Heart right ventricle (tissue), 16 donors: Measurements from ENCODE around the gene DYDC1. TPM values are rescaled to one million over a fixed set of nuclear protein-coding genes. Genes with fewer than 3 reads are reported as not detected.
"Not testable (repeated sequence)": the region's sequence is repeated elsewhere in the genome, so short reads cannot be mapped to it uniquely, and the experiment has no call there.

Experiments
- ATAC-seq, 8 donors: fragments of 200-7000 bp; cut with Tn5 transposase; one replicate each; pipeline ENCODE4 v1.9.1; 2020; ENCODE audit warnings: mild to moderate bottlenecking in 8 of 8, moderate library complexity in 8 of 8, moderate number of reproducible peaks in 1 of 8
- DNase-seq, 2 donors: peaks; one replicate each; pipeline ENCODE4 v3.0.0-alpha.2; 2020
- H3K27ac ChIP-seq, 10 donors: fragments of 200-600 bp; sonication (generic) in 2 of 10; one replicate each; pipeline versions ENCODE4 v1.5.0 to v1.8.0; 2020 to 2022; ENCODE audit warnings: mild to moderate bottlenecking in 3 of 10
- H3K27me3 ChIP-seq, 7 donors: fragments of 200-600 bp; one replicate each; pipeline ENCODE4 v1.8.0; 2021 to 2022; ENCODE audit warnings: mild to moderate bottlenecking in 2 of 7
- H3K36me3 ChIP-seq, 9 donors: fragments of 200-600 bp; sonication (generic) in 1 of 9; one replicate each; pipeline versions ENCODE4 v1.5.0 to v1.8.0; 2020 to 2022; ENCODE audit warnings: mild to moderate bottlenecking in 2 of 9
- H3K4me1 ChIP-seq, 9 donors: fragments of 200-600 bp; sonication (generic) in 1 of 9; one replicate each; pipeline versions ENCODE4 v1.5.0 to v1.8.0; 2020 to 2022; ENCODE audit warnings: mild to moderate bottlenecking in 4 of 9
- H3K4me3 ChIP-seq, 10 donors: fragments of 200-600 bp; sonication (generic) in 2 of 10; one replicate each; pipeline versions ENCODE4 v1.5.0 to v1.8.0; 2020 to 2022; ENCODE audit warnings: mild to moderate bottlenecking in 7 of 10, moderate library complexity in 2 of 10
- H3K9me3 ChIP-seq, 11 donors: fragments of 200-600 bp in 10 of 11; sonication (generic) in 2 of 11; one replicate each; pipeline versions ENCODE4 v1.5.0 to v1.8.0; 2013 to 2022; ENCODE audit warnings: mild to moderate bottlenecking in 2 of 11, control low read depth in 1 of 11, moderate library complexity in 1 of 11
- CTCF ChIP-seq, 9 donors: fragments of 200-600 bp; sonication (generic) in 2 of 9; IDR thresholded peaks; one replicate each; pipeline versions ENCODE4 v1.5.0 to v1.8.0; 2021 to 2022; ENCODE audit warnings: antibody characterized with exemption in 9 of 9, mild to moderate bottlenecking in 5 of 9, moderate library complexity in 1 of 9
- WGBS, 2 donors: extraction: QIAGEN DNeasy Blood & Tissue Kit; methylation state at CpG; one replicate each; pipeline ENCODE4 v1.1.7; 2013; ENCODE audit warnings: inconsistent platforms in 1 of 2; 5-methylcytosine and 5-hydroxymethylcytosine counted together
- intact Hi-C, 10 donors: fragments of 100-400 bp; cut with DNase I; formaldehyde crosslinking; loops; one replicate each; pipeline versions ENCODE4 v1.11.1 to v1.14.2; 2022
- polyA plus RNA-seq, 2 donors: library from polyadenylated mRNA; stranded (reverse); fragments of 200-250 nt; gene quantifications; one replicate each; pipeline ENCODE4 v1.2.3, GENCODE V29; 2013
- total RNA-seq, 10 donors: library from RNA; stranded (reverse); fragmentation: NEBNext Ultra II Directional in 3 of 10; extraction: Animal tissue kit (Norgen Biotek cat#: 25700) in 3 of 10; gene quantifications; one replicate each; pipeline versions ENCODE4 v1.2.1 to v1.2.4, GENCODE V29; 2021 to 2023
- donor health status: Arrhythmogenic right ventricular cardiomyopathy.
- donor health status: ischemic (EF 13 %, LVEDD 7.1; RV severe dilation, severe dysfunction).
- donor health status: healthy with polysubstance abuse.
- donor health status: DM: no; HTN: yes; CAD: no.
- donor health status: DM: no; HTN: no; CAD: no.
- donor health status: ischemic (EF 25% LVEDD 6.9; RV normal size, moderate dysfunction).
- donor health status: ischemic (EF 25% LVEDD 5.7; RV mildly dilated, moderate dysfunction).
- donor health status: healthy.
- donor health status: DM: yes; HTN: yes; CAD: no.
- donor health status: Ischemic cardiomyopathy.
- donor health status: ischemic (EF 35%, LVEDD 5.7; RV mildly dilated, moderate dysfunction).
- donor health status: nonischemic (EF 11% LVEDD 7.7; RV severe dilation, severe dysfunction).
- donor health status: DM: yes; HTN: yes; CAD: no.
- donor health status: PGD.
- donor health status: ischemic (EF 29% LVEDD 5.4; RV normal size, mild dysfunction).
- donor health status: nonischemic (EF 23%, LVEDD 6.1; RV moderate dilation, normal function).

The DYDC1 gene
- total and polyA plus RNA-seq, 12 donors, result not detected

GRCh38 chr10:80359644-80360043 lies 3.1 kb upstream of the DYDC1 start:
- Histone ChIP-seq H3K36me3 (no peaks in the 10 kb centered on the region), H3K9me3 (no peaks in the 10 kb centered on the region), H3K4me1 (peaks cover 0 to 17% (median 6%) of the 10 kb centered on the region in 9 donors), H3K4me3 (no peak overlapping the region), H3K27me3 (peaks cover 0 to 37% (median 27%) of the 10 kb centered on the region in 7 donors), H3K27ac (no peak overlapping the region)
- intact Hi-C loops, result no loop called here
- TF ChIP-seq CTCF (IDR thresholded peaks at IDR 0.05), result no peak
- no peak for DNase-seq
- peak in 1 of 8 donors; percentile 25 for ATAC-seq
- 94 to 95% methylated on average over 22 of the region's 22 CpGs for WGBS, 2 donors

GRCh38 chr10:80358925-80359324 lies 2.4 kb upstream of the DYDC1 start:
- DNase-seq, H3K9me3 ChIP-seq, H3K36me3 ChIP-seq, H3K27ac ChIP-seq, H3K4me3 ChIP-seq, ATAC-seq, intact Hi-C loops: not testable (repeated sequence)
- Histone ChIP-seq H3K4me1 (peaks cover 0 to 17% (median 6%) of the 10 kb centered on the region in 9 donors), H3K27me3 (peaks cover 0 to 40% (median 29%) of the 10 kb centered on the region in 7 donors)
- WGBS, 2 donors, result 39 to 83% methylated on average over 1 to 2 of the region's 2 CpGs

- ATAC-seq (no peak), DNase-seq (no peak)
- intact Hi-C loops, result no loop called here
- peaks cover 0 to 17% (median 6%) of the 10 kb centered on the region in 9 donors for H3K4me1 ChIP-seq
- H3K4me3 ChIP-seq, result no peak overlapping the region
- no peak for TF ChIP-seq CTCF (IDR thresholded peaks at IDR 0.05)
- peaks cover 0 to 40% (median 35%) of the 10 kb centered on the region in 7 donors for H3K27me3 ChIP-seq
- no peaks in the 10 kb centered on the region for H3K36me3 ChIP-seq
- H3K9me3 ChIP-seq, result no peaks in the 10 kb centered on the region
- H3K27ac ChIP-seq, result no peak overlapping the region
- WGBS, 2 donors, result 97 to 99% methylated on average over 5 of the region's 5 CpGs
Observed at GRCh38 chr10:80357851-80358125, 1.2 kb upstream of the DYDC1 start.

GRCh38 chr10:80356989-80357850 lies 665 bp upstream of the DYDC1 start:
- DNase-seq (peak in 1 of 2 donors; percentile 8), ATAC-seq (peak; percentile 19 to 45 (median 28))
- Histone ChIP-seq H3K4me1 (peaks cover 0 to 17% (median 6%) of the 10 kb centered on the region in 9 donors), H3K27ac (no peak overlapping the region), H3K36me3 (no peaks in the 10 kb centered on the region), H3K9me3 (no peaks in the 10 kb centered on the region), H3K27me3 (peaks cover 0 to 40% (median 35%) of the 10 kb centered on the region in 7 donors), H3K4me3 (peak overlapping the region in 9 of 10 donors; percentile 24 to 46 (median 43))
- WGBS, 2 donors, result 8 to 10% methylated on average over 49 to 50 of the region's 50 CpGs
- no peak for TF ChIP-seq CTCF (IDR thresholded peaks at IDR 0.05)
- intact Hi-C loops, result no loop called here

- WGBS, 2 donors, result 92 to 97% methylated on average over 3 of the region's 3 CpGs
- H3K27ac ChIP-seq, result no peak overlapping the region
- DNase-seq, result no peak
- H3K36me3 ChIP-seq, result no peaks in the 10 kb centered on the region
- intact Hi-C loops, result no loop called here
- H3K4me3 ChIP-seq, result no peak overlapping the region
- peaks cover 0 to 2% (median 1%) of the 10 kb centered on the region in 9 donors for H3K4me1 ChIP-seq
- TF ChIP-seq CTCF (IDR thresholded peaks at IDR 0.05), result no peak
- peaks cover 0 to 3% (median 0%) of the 10 kb centered on the region in 11 donors for H3K9me3 ChIP-seq
- ATAC-seq, result no peak
- peaks cover 0 to 29% (median 17%) of the 10 kb centered on the region in 7 donors for H3K27me3 ChIP-seq
Observed at GRCh38 chr10:80351220-80351619, 5.3 kb downstream of the DYDC1 start.
